Osteocyte (in vitro differentiated cells): ENCODE results near the gene SPINK14. TPM values are rescaled to one million over a fixed set of nuclear protein-coding genes. Genes with fewer than 3 reads are reported as not detected.

Experiments
- DNase-seq: peaks from one replicate; pipeline ENCODE4 v3.0.0; 2021; ENCODE audit warnings: mixed read lengths; ENCODE audit not compliant: unreplicated experiment; ENCODE audit errors: extremely low spot score
- H3K27ac Mint-ChIP-seq: one replicate; pipeline ENCODE4 v1.8.0; 2021; ENCODE audit warnings: mild to moderate bottlenecking, mixed read lengths; ENCODE audit not compliant: unreplicated experiment
- H3K27me3 Mint-ChIP-seq: one replicate; pipeline ENCODE4 v1.8.0; 2021; ENCODE audit warnings: mixed read lengths; ENCODE audit not compliant: unreplicated experiment
- H3K36me3 Mint-ChIP-seq: one replicate; pipeline ENCODE4 v1.8.0; 2021; ENCODE audit warnings: mixed read lengths; ENCODE audit not compliant: unreplicated experiment
- H3K4me1 Mint-ChIP-seq: one replicate; pipeline ENCODE4 v1.8.0; 2021; ENCODE audit warnings: mixed read lengths; ENCODE audit not compliant: unreplicated experiment
- H3K4me3 Mint-ChIP-seq: one replicate; pipeline ENCODE4 v1.8.0; 2021; ENCODE audit warnings: mild to moderate bottlenecking, moderate library complexity, mixed read lengths; ENCODE audit not compliant: unreplicated experiment
- H3K9me3 Mint-ChIP-seq: one replicate; pipeline ENCODE4 v1.8.0; 2021; ENCODE audit warnings: mixed read lengths; ENCODE audit not compliant: unreplicated experiment
- total RNA-seq: library from RNA; stranded (reverse); gene quantifications from 2 replicates; pipeline ENCODE4 v1.2.1, GENCODE V29; 2021
- TF ChIP-seq, protein P1 (sequence below): fragments of 200-600 bp; sonication (generic); IDR thresholded peaks from 2 replicates; pipeline ENCODE4 v1.5.0; 2021; ENCODE audit warnings: antibody characterized with exemption, mild to moderate bottlenecking, moderate library complexity

The SPINK14 gene
- total RNA-seq, 1 donor from 2014 or later = not detected

- Mint-ChIP-seq H3K27ac (no peak overlapping the region), H3K4me3 (no peak overlapping the region), H3K36me3 (no peaks in the 10 kb centered on the region), H3K27me3 (peaks cover 37% of the 10 kb centered on the region), H3K9me3 (no peaks in the 10 kb centered on the region), H3K4me1 (no peaks in the 10 kb centered on the region)
- DNase-seq = no peak
- TF ChIP-seq, protein P1, sequence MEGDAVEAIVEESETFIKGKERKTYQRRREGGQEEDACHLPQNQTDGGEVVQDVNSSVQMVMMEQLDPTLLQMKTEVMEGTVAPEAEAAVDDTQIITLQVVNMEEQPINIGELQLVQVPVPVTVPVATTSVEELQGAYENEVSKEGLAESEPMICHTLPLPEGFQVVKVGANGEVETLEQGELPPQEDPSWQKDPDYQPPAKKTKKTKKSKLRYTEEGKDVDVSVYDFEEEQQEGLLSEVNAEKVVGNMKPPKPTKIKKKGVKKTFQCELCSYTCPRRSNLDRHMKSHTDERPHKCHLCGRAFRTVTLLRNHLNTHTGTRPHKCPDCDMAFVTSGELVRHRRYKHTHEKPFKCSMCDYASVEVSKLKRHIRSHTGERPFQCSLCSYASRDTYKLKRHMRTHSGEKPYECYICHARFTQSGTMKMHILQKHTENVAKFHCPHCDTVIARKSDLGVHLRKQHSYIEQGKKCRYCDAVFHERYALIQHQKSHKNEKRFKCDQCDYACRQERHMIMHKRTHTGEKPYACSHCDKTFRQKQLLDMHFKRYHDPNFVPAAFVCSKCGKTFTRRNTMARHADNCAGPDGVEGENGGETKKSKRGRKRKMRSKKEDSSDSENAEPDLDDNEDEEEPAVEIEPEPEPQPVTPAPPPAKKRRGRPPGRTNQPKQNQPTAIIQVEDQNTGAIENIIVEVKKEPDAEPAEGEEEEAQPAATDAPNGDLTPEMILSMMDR = no peak
Measured at GRCh38 chr5:148205865-148206264, 37.5 kb downstream of the SPINK14 start.

- Mint-ChIP-seq H3K9me3 (no peaks in the 10 kb centered on the region), H3K4me3 (no peak overlapping the region), H3K27ac (no peak overlapping the region), H3K36me3 (no peaks in the 10 kb centered on the region), H3K4me1 (no peaks in the 10 kb centered on the region), H3K27me3 (peaks cover 36% of the 10 kb centered on the region)
- TF ChIP-seq, protein P1 = no peak
- no peak for DNase-seq
Measured at GRCh38 chr5:148206620-148207019, 38.3 kb downstream of the SPINK14 start.

GRCh38 chr5:148208226-148208625, 39.9 kb downstream of the SPINK14 start:
- no peak overlapping the region for H3K27ac Mint-ChIP-seq
- H3K9me3 Mint-ChIP-seq = no peaks in the 10 kb centered on the region
- no peak overlapping the region for H3K4me3 Mint-ChIP-seq
- H3K4me1 Mint-ChIP-seq = no peaks in the 10 kb centered on the region
- H3K36me3 Mint-ChIP-seq = no peaks in the 10 kb centered on the region
- TF ChIP-seq, protein P1 = no peak
- DNase-seq = no peak
- peaks cover 37% of the 10 kb centered on the region for H3K27me3 Mint-ChIP-seq

DNA sequence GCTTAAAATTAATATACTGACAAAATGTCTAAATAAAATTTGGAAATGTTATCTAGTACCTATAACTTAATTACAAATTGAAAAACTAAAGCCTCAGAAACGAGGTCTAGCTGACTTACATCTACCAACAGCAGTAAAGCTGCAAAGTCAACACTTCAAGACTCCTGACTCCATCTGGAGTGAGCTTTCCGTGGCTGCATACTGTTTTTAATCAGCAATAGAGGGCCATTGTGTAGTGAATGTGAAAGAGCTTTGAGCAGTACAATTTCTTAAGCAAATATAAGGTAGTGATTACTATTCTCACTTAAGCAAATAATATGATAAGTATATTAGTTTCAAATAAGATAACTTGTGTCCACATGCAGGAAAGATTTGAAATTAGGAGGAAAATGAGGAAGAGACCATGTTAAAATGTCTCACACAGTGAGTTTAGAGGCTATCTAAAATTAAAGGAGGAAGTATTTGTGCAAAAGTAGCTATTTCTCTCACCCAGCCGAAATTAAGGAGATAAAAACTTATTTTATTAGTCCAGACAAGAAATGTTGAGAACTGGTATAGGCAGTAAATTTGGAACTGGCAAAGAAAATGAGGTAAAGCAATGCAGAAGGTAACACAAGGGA, 40.9 kb downstream of the SPINK14 start:
- H3K4me1 Mint-ChIP-seq = no peaks in the 10 kb centered on the region
- H3K27me3 Mint-ChIP-seq = peaks cover 29% of the 10 kb centered on the region
- no peaks in the 10 kb centered on the region for H3K9me3 Mint-ChIP-seq
- H3K27ac Mint-ChIP-seq = no peak overlapping the region
- no peak overlapping the region for H3K4me3 Mint-ChIP-seq
- TF ChIP-seq, protein P1 = no peak
- no peaks in the 10 kb centered on the region for H3K36me3 Mint-ChIP-seq
- DNase-seq = no peak

GRCh38 chr5:148214665-148215185, 46.4 kb downstream of the SPINK14 start:
- Mint-ChIP-seq H3K4me1 (no peaks in the 10 kb centered on the region), H3K36me3 (no peaks in the 10 kb centered on the region), H3K9me3 (no peaks in the 10 kb centered on the region), H3K27me3 (peaks cover 14% of the 10 kb centered on the region), H3K27ac (no peak overlapping the region), H3K4me3 (no peak overlapping the region)
- DNase-seq = no peak
- TF ChIP-seq, protein P1 = no peak
